ENCODE results near the gene ZNF205.

DNA sequence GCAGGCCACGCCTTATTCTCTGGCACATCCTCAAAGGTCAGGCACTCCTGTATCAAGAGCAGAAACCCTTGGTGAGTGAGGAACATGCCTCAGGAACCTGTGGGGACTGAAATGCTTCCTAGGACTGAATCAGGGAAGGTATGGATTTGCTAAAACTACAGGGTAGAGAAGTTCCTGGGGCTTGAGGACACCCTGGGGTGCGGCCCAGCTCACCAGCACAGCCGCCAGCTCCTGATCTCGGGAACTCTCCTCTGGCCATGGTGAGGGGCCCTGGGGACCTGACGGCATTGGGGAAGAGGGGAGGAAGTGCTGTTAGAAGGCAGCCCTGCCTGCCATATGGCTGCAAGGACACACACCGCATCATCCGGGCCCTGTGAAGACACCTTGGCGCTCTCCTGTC lies 20.8 kb upstream of the ZNF205 start:
- no peak for TF ChIP-seq POLR2AphosphoS5 (IDR thresholded peaks at IDR 0.05; ENCODE audit: low read depth, low read length)
- TF ChIP-seq, protein P1, sequence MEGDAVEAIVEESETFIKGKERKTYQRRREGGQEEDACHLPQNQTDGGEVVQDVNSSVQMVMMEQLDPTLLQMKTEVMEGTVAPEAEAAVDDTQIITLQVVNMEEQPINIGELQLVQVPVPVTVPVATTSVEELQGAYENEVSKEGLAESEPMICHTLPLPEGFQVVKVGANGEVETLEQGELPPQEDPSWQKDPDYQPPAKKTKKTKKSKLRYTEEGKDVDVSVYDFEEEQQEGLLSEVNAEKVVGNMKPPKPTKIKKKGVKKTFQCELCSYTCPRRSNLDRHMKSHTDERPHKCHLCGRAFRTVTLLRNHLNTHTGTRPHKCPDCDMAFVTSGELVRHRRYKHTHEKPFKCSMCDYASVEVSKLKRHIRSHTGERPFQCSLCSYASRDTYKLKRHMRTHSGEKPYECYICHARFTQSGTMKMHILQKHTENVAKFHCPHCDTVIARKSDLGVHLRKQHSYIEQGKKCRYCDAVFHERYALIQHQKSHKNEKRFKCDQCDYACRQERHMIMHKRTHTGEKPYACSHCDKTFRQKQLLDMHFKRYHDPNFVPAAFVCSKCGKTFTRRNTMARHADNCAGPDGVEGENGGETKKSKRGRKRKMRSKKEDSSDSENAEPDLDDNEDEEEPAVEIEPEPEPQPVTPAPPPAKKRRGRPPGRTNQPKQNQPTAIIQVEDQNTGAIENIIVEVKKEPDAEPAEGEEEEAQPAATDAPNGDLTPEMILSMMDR (IDR thresholded peaks at IDR 0.05), result no peak
- no peak for TF ChIP-seq TAF1 (IDR thresholded peaks at IDR 0.05; ENCODE audit: borderline replicate concordance, low read depth, low read length)
- TF ChIP-seq MEF2A (IDR thresholded peaks at IDR 0.05; ENCODE audit: borderline replicate concordance, low read depth), result no peak
- TF ChIP-seq RCOR1 (IDR thresholded peaks at IDR 0.05; ENCODE audit: low read length), result no peak
- TF ChIP-seq EP300 (IDR thresholded peaks at IDR 0.05; ENCODE audit: borderline replicate concordance in 1 of 2, low read depth in 1 of 2, low read length in 1 of 2), result no peak
- no peak for TF ChIP-seq EZH2phosphoT487 (IDR thresholded peaks at IDR 0.05; ENCODE audit: borderline replicate concordance, low read depth)
- no peak for TF ChIP-seq SIN3A (IDR thresholded peaks at IDR 0.05; ENCODE audit: borderline replicate concordance, low read depth, low read length)
- TF ChIP-seq RAD21 (IDR thresholded peaks at IDR 0.05; ENCODE audit: low read length), result no peak
- TF ChIP-seq RXRA (IDR thresholded peaks at IDR 0.05; ENCODE audit: borderline replicate concordance, low read depth), result no peak
- no peak for TF ChIP-seq SMC3 (IDR thresholded peaks at IDR 0.05; ENCODE audit: low read depth, low read length)
- TF ChIP-seq, protein P2, sequence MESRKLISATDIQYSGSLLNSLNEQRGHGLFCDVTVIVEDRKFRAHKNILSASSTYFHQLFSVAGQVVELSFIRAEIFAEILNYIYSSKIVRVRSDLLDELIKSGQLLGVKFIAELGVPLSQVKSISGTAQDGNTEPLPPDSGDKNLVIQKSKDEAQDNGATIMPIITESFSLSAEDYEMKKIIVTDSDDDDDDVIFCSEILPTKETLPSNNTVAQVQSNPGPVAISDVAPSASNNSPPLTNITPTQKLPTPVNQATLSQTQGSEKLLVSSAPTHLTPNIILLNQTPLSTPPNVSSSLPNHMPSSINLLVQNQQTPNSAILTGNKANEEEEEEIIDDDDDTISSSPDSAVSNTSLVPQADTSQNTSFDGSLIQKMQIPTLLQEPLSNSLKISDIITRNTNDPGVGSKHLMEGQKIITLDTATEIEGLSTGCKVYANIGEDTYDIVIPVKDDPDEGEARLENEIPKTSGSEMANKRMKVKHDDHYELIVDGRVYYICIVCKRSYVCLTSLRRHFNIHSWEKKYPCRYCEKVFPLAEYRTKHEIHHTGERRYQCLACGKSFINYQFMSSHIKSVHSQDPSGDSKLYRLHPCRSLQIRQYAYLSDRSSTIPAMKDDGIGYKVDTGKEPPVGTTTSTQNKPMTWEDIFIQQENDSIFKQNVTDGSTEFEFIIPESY (IDR thresholded peaks at IDR 0.05; ENCODE audit: borderline replicate concordance, low read depth), result no peak

Data from SK-N-SH (cell line).